Muscle layer of colon (tissue), 2 donors: ENCODE measurements around the gene PDZRN4.
"Not testable (repeated sequence)": the region's sequence is repeated elsewhere in the genome, so short reads cannot be mapped to it uniquely, and the experiment has no call there.

Experiments
- H3K27ac ChIP-seq: one replicate; pipeline ENCODE4 v1.7.0; 2013; ENCODE audit warnings: low read depth, mild to moderate bottlenecking, low read length, moderate library complexity
- H3K27me3 ChIP-seq, 2 donors: one replicate each; pipeline ENCODE4 v1.7.0; 2013; ENCODE audit warnings: low read length in 2 of 2, mild to moderate bottlenecking in 2 of 2; ENCODE audit not compliant: insufficient read depth in 2 of 2, control insufficient read depth in 1 of 2
- H3K36me3 ChIP-seq: one replicate; pipeline ENCODE4 v1.7.0; 2013; ENCODE audit warnings: mild to moderate bottlenecking, low read length; ENCODE audit not compliant: insufficient read depth
- H3K4me1 ChIP-seq: one replicate; pipeline ENCODE4 v1.7.0; 2013; ENCODE audit warnings: mild to moderate bottlenecking, low read length; ENCODE audit not compliant: insufficient read depth
- H3K4me3 ChIP-seq, 2 donors: one replicate each; pipeline ENCODE4 v1.7.0; 2013; ENCODE audit warnings: low read length in 2 of 2, low read depth in 1 of 2, mild to moderate bottlenecking in 1 of 2, moderate library complexity in 1 of 2
- H3K9ac ChIP-seq: one replicate; pipeline ENCODE4 v1.7.0; 2013; ENCODE audit warnings: low read length
- H3K9me3 ChIP-seq: one replicate; pipeline ENCODE4 v1.7.0; 2013; ENCODE audit warnings: mild to moderate bottlenecking, low read length
- donor health status: abdominal sarcoma.
- donor health status: Adenocarcinoma of cecum.

Gene PDZRN4

GRCh38 chr12:41287500-41288141 lies 99.5 kb downstream of the PDZRN4 start:
- no peak overlapping the region for H3K4me3 ChIP-seq
- H3K27me3 ChIP-seq, result no peaks in the 10 kb centered on the region
- no peak overlapping the region for H3K9ac ChIP-seq
- H3K27ac ChIP-seq, result no peak overlapping the region
- H3K4me1 ChIP-seq, result peaks cover 14% of the 10 kb centered on the region
- no peaks in the 10 kb centered on the region for H3K36me3 ChIP-seq
- H3K9me3 ChIP-seq, result no peaks in the 10 kb centered on the region

GRCh38 chr12:41288142-41288811 lies 100.2 kb downstream of the PDZRN4 start:
- no peaks in the 10 kb centered on the region for H3K9me3 ChIP-seq
- peaks cover 14% of the 10 kb centered on the region for H3K4me1 ChIP-seq
- no peak overlapping the region for H3K9ac ChIP-seq
- H3K27ac ChIP-seq, result no peak overlapping the region
- no peak overlapping the region for H3K4me3 ChIP-seq
- no peaks in the 10 kb centered on the region for H3K36me3 ChIP-seq
- H3K27me3 ChIP-seq, result no peaks in the 10 kb centered on the region

- H3K27ac ChIP-seq, result no peak overlapping the region
- peaks cover 14% of the 10 kb centered on the region for H3K4me1 ChIP-seq
- H3K4me3 ChIP-seq, result no peak overlapping the region
- no peaks in the 10 kb centered on the region for H3K36me3 ChIP-seq
- no peaks in the 10 kb centered on the region for H3K9me3 ChIP-seq
- H3K9ac ChIP-seq, result no peak overlapping the region
- no peaks in the 10 kb centered on the region for H3K27me3 ChIP-seq
Observed at GRCh38 chr12:41289501-41289900, 101.4 kb downstream of the PDZRN4 start.

- Histone ChIP-seq H3K36me3 (no peaks in the 10 kb centered on the region), H3K9me3 (no peaks in the 10 kb centered on the region), H3K4me1 (peaks cover 3% of the 10 kb centered on the region), H3K27ac (no peak overlapping the region), H3K9ac (no peak overlapping the region), H3K4me3 (no peak overlapping the region), H3K27me3 (no peaks in the 10 kb centered on the region)
Observed at GRCh38 chr12:41293011-41293410, 104.9 kb downstream of the PDZRN4 start.

- Histone ChIP-seq H3K9ac (no peak overlapping the region), H3K9me3 (no peaks in the 10 kb centered on the region), H3K4me3 (no peak overlapping the region), H3K27ac (no peak overlapping the region), H3K27me3 (no peaks in the 10 kb centered on the region), H3K4me1 (no peaks in the 10 kb centered on the region), H3K36me3 (no peaks in the 10 kb centered on the region)
Observed at GRCh38 chr12:41293461-41293860, 105.3 kb downstream of the PDZRN4 start.

GRCh38 chr12:41302979-41303403 lies 114.9 kb downstream of the PDZRN4 start:
- Histone ChIP-seq H3K27me3 (no peaks in the 10 kb centered on the region), H3K9ac (no peak overlapping the region), H3K36me3 (no peaks in the 10 kb centered on the region), H3K4me3 (no peak overlapping the region), H3K9me3 (no peaks in the 10 kb centered on the region), H3K4me1 (peaks cover 17% of the 10 kb centered on the region), H3K27ac (no peak overlapping the region)

- Histone ChIP-seq H3K9ac (no peak overlapping the region), H3K36me3 (no peaks in the 10 kb centered on the region), H3K27me3 (no peaks in the 10 kb centered on the region), H3K4me1 (peaks cover 11% of the 10 kb centered on the region), H3K9me3 (no peaks in the 10 kb centered on the region), H3K4me3 (no peak overlapping the region), H3K27ac (no peak overlapping the region)
Observed at GRCh38 chr12:41304526-41304925, 116.4 kb downstream of the PDZRN4 start.

- Histone ChIP-seq H3K27me3 (no peaks in the 10 kb centered on the region), H3K4me1 (no peaks in the 10 kb centered on the region), H3K27ac (no peak overlapping the region), H3K9me3 (no peaks in the 10 kb centered on the region), H3K4me3 (no peak overlapping the region), H3K9ac (no peak overlapping the region), H3K36me3 (no peaks in the 10 kb centered on the region)
Observed at GRCh38 chr12:41310367-41310766, 122.2 kb downstream of the PDZRN4 start.

GRCh38 chr12:41311883-41312282 lies 123.8 kb downstream of the PDZRN4 start:
- no peaks in the 10 kb centered on the region for H3K4me1 ChIP-seq
- no peaks in the 10 kb centered on the region for H3K9me3 ChIP-seq
- H3K36me3 ChIP-seq, result no peaks in the 10 kb centered on the region
- H3K4me3 ChIP-seq, result no peak overlapping the region
- no peak overlapping the region for H3K9ac ChIP-seq
- no peak overlapping the region for H3K27ac ChIP-seq
- H3K27me3 ChIP-seq, result no peaks in the 10 kb centered on the region

- H3K4me1 ChIP-seq, H3K9me3 ChIP-seq, H3K9ac ChIP-seq, H3K27ac ChIP-seq, H3K36me3 ChIP-seq, H3K27me3 ChIP-seq, H3K4me3 ChIP-seq: not testable (repeated sequence)
Observed at GRCh38 chr12:41312451-41312850, 124.3 kb downstream of the PDZRN4 start.

GRCh38 chr12:41325336-41325735 lies 137.2 kb downstream of the PDZRN4 start:
- Histone ChIP-seq H3K9ac (no peak overlapping the region), H3K27ac (no peak overlapping the region), H3K9me3 (no peaks in the 10 kb centered on the region), H3K36me3 (no peaks in the 10 kb centered on the region), H3K4me3 (no peak overlapping the region), H3K4me1 (no peaks in the 10 kb centered on the region), H3K27me3 (no peaks in the 10 kb centered on the region)
